Measurements from ENCODE around the gene TAF5L.

DNA sequence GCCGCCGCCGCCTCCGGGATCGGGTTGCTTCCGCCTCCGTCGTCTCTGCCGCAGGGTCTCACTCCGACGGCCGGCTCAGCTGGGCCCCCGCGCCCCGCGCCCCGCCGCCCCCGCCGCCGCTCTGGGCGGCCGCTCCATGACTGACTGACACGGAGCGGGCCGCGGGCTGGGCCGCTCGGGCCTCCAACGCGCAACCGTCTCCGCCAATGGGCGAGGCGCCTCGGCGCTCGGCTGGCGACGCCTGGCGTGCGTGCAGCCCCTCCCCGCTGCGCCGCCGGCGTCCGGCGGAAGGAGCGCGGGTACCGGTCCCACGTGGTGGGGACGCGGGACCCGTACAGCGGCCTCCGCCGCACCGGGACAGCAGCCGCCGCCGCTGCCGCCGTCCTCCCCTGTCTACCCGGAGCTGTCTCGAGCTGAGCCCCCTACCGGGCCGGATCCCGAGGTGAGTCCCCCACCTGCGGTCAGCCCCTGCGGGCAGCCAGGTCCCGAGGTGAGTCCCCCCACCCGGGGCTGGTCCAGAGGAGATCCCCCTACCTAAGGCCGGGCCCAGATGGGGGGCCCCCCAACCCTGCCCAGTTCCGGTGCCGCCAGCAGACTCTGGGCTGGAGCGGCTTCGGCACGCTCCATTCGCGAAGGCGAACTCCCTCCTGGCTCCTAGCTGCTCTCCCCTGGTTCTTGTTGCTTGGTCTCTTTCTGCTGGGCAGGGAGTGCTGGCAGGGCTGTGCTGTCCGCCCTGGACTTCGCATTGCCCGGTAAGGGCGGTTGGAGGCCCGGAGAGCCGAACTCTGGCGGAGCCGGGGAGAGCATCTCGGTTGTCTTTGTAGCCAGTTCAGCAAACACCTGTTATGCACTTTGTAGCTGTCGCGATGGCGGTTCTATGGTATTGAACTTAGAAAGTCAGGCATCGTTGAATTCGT, at the start of gene TAF5L, which contains the start of gene URB2:
- TF ChIP-seq CTCF (optimal IDR thresholded peaks at IDR 0.05 in 1 of 3, IDR thresholded peaks at IDR 0.05 in 1 of 3, conservative IDR thresholded peaks at IDR 0.05 in 1 of 3; ENCODE audit: extremely low read depth in 1 of 3, insufficient read depth in 2 of 3, low read length in 3 of 3) (no peak), EZH2 (IDR thresholded peaks at IDR 0.05; ENCODE audit: low read length) (no peak)

Data from keratinocyte (primary cell).